Activated B cell treated with CpG ODN at 0.5 μM for 24 hours (primary cell): Measurements from ENCODE around the gene BABAM2. TPM values are rescaled to one million over a fixed set of nuclear protein-coding genes. Genes with fewer than 3 reads are reported as not detected.

ENCODE experiments used
- ATAC-seq: fragments of 200-7000 bp; cut with Tn5 transposase; one replicate; pipeline ENCODE4 v1.10.0; 2021; ENCODE audit warnings: low read depth, mild to moderate bottlenecking, moderate library complexity
- CTCF ChIA-PET: fragments of 350-600 bp; sonication (Branson Sonifier 250); formaldehyde crosslinking; loops from one replicate; lab custom pipeline; 2021; ENCODE audit warnings: antibody characterized with exemption; lab: Charles Lee
- POLR2A ChIA-PET: fragments of 350-600 bp; sonication (Branson Sonifier 250); formaldehyde crosslinking; loops from one replicate; lab custom pipeline; 2021; ENCODE audit warnings: antibody characterized with exemption; lab: Charles Lee
- DNase-seq: peaks from one replicate; pipeline ENCODE4 v3.0.0; 2022
- H3K27ac Mint-ChIP-seq: one replicate; pipeline ENCODE4 v1.8.0; 2020; ENCODE audit warnings: mixed read lengths
- H3K27me3 Mint-ChIP-seq: one replicate; pipeline ENCODE4 v1.8.0; 2021; ENCODE audit warnings: mixed read lengths
- H3K36me3 Mint-ChIP-seq: one replicate; pipeline ENCODE4 v1.8.0; 2021; ENCODE audit warnings: low read depth, mixed read lengths
- H3K4me1 Mint-ChIP-seq: one replicate; pipeline ENCODE4 v1.8.0; 2021; ENCODE audit warnings: mixed read lengths
- H3K4me3 Mint-ChIP-seq: one replicate; pipeline ENCODE4 v1.8.0; 2020; ENCODE audit warnings: mild to moderate bottlenecking, mixed read lengths
- H3K9me3 Mint-ChIP-seq: one replicate; pipeline ENCODE4 v1.8.0; 2020; ENCODE audit warnings: mixed read lengths
- CTCF ChIP-seq: fragments of 200-600 bp; IDR thresholded peaks from one replicate; pipeline ENCODE4 v1.8.0; 2022; ENCODE audit warnings: antibody characterized with exemption, mild to moderate bottlenecking
- intact Hi-C: fragments of 100-400 bp; cut with micrococcal nuclease; formaldehyde crosslinking; loops from one replicate; pipeline ENCODE4 v1.15.1; 2024
- total RNA-seq: library from RNA; stranded (reverse); gene quantifications from 2 replicates; pipeline ENCODE4 v1.2.3, GENCODE V29; 2022

Gene BABAM2
- total RNA-seq, 1 donor from 2014 or later: 55.6 TPM

GRCh38 chr2:28294451-28294850 is 403.9 kb downstream of the BABAM2 start:
- H3K36me3 Mint-ChIP-seq: peaks cover 26% of the 10 kb centered on the region
- no peak overlapping the region for H3K27ac Mint-ChIP-seq
- CTCF ChIA-PET: no interaction called here
- POLR2A ChIA-PET: no interaction called here
- no peak overlapping the region for H3K4me3 Mint-ChIP-seq
- no peaks in the 10 kb centered on the region for H3K27me3 Mint-ChIP-seq
- no peaks in the 10 kb centered on the region for H3K9me3 Mint-ChIP-seq
- DNase-seq (no peak), ATAC-seq (no peak)
- intact Hi-C loops: no loop called here
- no peaks in the 10 kb centered on the region for H3K4me1 Mint-ChIP-seq
- no peak for TF ChIP-seq CTCF

GRCh38 chr2:28296243-28296642 is 405.7 kb downstream of the BABAM2 start:
- no peak for TF ChIP-seq CTCF
- Mint-ChIP-seq H3K36me3 (peaks cover 43% of the 10 kb centered on the region), H3K4me1 (no peaks in the 10 kb centered on the region), H3K9me3 (no peaks in the 10 kb centered on the region), H3K27me3 (no peaks in the 10 kb centered on the region), H3K4me3 (no peak overlapping the region), H3K27ac (no peak overlapping the region)
- DNase-seq (no peak), ATAC-seq (no peak)
- intact Hi-C loops: no loop called here
- POLR2A ChIA-PET: no interaction called here
- CTCF ChIA-PET: interaction anchor here (0.8 kb wide), 1 partner anchor 398 kb away, joined by 3 read pairs; no protein-coding TSS in a partner anchor

GRCh38 chr2:28296904-28297303 is 406.4 kb downstream of the BABAM2 start:
- CTCF ChIA-PET: no interaction called here
- TF ChIP-seq CTCF: no peak
- DNase-seq (no peak), ATAC-seq (no peak)
- Mint-ChIP-seq H3K27ac (no peak overlapping the region), H3K9me3 (no peaks in the 10 kb centered on the region), H3K4me1 (no peaks in the 10 kb centered on the region), H3K4me3 (no peak overlapping the region), H3K27me3 (no peaks in the 10 kb centered on the region), H3K36me3 (peaks cover 47% of the 10 kb centered on the region)
- intact Hi-C loops: no loop called here
- POLR2A ChIA-PET: no interaction called here

GRCh38 chr2:28297531-28297930 is 407.0 kb downstream of the BABAM2 start:
- DNase-seq (no peak), ATAC-seq (no peak)
- Mint-ChIP-seq H3K36me3 (peaks cover 49% of the 10 kb centered on the region), H3K4me1 (no peaks in the 10 kb centered on the region), H3K4me3 (no peak overlapping the region), H3K27me3 (no peaks in the 10 kb centered on the region), H3K9me3 (no peaks in the 10 kb centered on the region), H3K27ac (no peak overlapping the region)
- ChIA-PET POLR2A (no interaction called here), CTCF (no interaction called here)
- TF ChIP-seq CTCF: no peak
- intact Hi-C loops: no loop called here

GRCh38 chr2:28298406-28298805 is 407.9 kb downstream of the BABAM2 start:
- CTCF ChIA-PET: no interaction called here
- TF ChIP-seq CTCF: no peak
- H3K4me1 Mint-ChIP-seq: no peaks in the 10 kb centered on the region
- DNase-seq: no peak
- intact Hi-C loops: no loop called here
- no peaks in the 10 kb centered on the region for H3K9me3 Mint-ChIP-seq
- H3K27me3 Mint-ChIP-seq: no peaks in the 10 kb centered on the region
- ATAC-seq: no peak
- POLR2A ChIA-PET: no interaction called here
- H3K4me3 Mint-ChIP-seq: no peak overlapping the region
- no peak overlapping the region for H3K27ac Mint-ChIP-seq
- peaks cover 53% of the 10 kb centered on the region for H3K36me3 Mint-ChIP-seq
